ENCODE measurements around the gene ABO. TPM values are rescaled to one million over a fixed set of nuclear protein-coding genes. Genes with fewer than 3 reads are reported as not detected.
A peak's percentile ranks its signal among the peaks of the same experiment; 100 is the strongest.

The ABO gene
- total RNA-seq, 4 donors from 2014 or later: 1.8 to 7.3 (median 4.0) TPM

GRCh38 chr9:133277467-133277866 lies 2.5 kb upstream of the ABO start:
- TF ChIP-seq CTCF (IDR thresholded peaks at IDR 0.05): no peak
- no peak for ATAC-seq (ENCODE audit: low FRiP score)
- no peak for DNase-seq (ENCODE audit: low spot score)

- DNase-seq (ENCODE audit: low spot score) (no peak), ATAC-seq (ENCODE audit: low FRiP score) (no peak)
- TF ChIP-seq CTCF (IDR thresholded peaks at IDR 0.05): no peak
These were observed 1.9 kb upstream of the ABO start for GRCh38 chr9:133276923-133277322.

- no peak for ATAC-seq (ENCODE audit: low FRiP score)
- no peak for DNase-seq (ENCODE audit: low spot score)
- no peak for TF ChIP-seq CTCF (IDR thresholded peaks at IDR 0.05)
These were observed 1.2 kb upstream of the ABO start for GRCh38 chr9:133276001-133276884.

GRCh38 chr9:133274236-133275104 lies 531 bp downstream of the ABO start:
- ATAC-seq (ENCODE audit: low FRiP score): peak; percentile 46
- DNase-seq (ENCODE audit: low spot score): no peak
- TF ChIP-seq CTCF (IDR thresholded peaks at IDR 0.05): no peak

GRCh38 chr9:133273819-133274218 lies 1.2 kb downstream of the ABO start:
- no peak for ATAC-seq (ENCODE audit: low FRiP score)
- DNase-seq (ENCODE audit: low spot score): no peak
- TF ChIP-seq CTCF (IDR thresholded peaks at IDR 0.05): no peak

- no peak for DNase-seq (ENCODE audit: low spot score)
These were observed 1.9 kb downstream of the ABO start for GRCh38 chr9:133273098-133273497.

More at GRCh38 chr9:133273098-133273497, 1.9 kb downstream of the ABO start:
- ATAC-seq (ENCODE audit: low FRiP score): no peak
- TF ChIP-seq CTCF (IDR thresholded peaks at IDR 0.05): no peak

Data from omental fat pad (tissue), 4 donors.